ENCODE data around the gene ATP10A. TPM values are rescaled to one million over a fixed set of nuclear protein-coding genes. Genes with fewer than 3 reads are reported as not detected.

Gene ATP10A
- polyA plus RNA-seq, 1 experiment = 3.5 TPM

DNA sequence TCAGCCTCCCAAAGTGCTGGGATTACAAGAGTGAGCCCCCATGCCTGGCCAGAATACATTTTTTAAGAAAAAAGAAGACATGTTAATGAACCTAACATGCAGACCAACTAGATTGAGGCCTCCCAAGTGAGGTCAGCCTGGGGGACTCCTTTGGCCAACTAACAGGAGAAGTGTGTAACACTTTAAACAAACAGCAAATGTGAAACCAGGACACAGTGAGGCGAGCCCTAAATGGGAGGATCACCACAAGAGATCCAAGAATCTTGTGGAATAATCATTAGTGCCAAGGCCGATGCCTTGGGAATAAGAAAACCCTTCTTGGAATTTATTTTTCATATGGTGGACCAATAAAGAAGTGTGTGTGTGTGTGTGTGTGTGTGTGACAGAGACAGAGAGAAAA lies 73.9 kb downstream of the ATP10A start:
- Histone ChIP-seq H3K9me3 (ENCODE audit: control insufficient read depth, insufficient read depth, low read length) (no peaks in the 10 kb centered on the region; the same call in 1 of the 2 replicates), H3K4me3 (ENCODE audit: low read depth, low read length) (no peak overlapping the region), H3K27ac (ENCODE audit: low read depth, low read length) (no peak overlapping the region), H3K27me3 (ENCODE audit: control insufficient read depth, insufficient read depth, low read length) (no peaks in the 10 kb centered on the region)
- ChIA-PET CTCF (interaction anchor here (0.9 to 1.9 kb wide), 2 partner anchors 46 to 145 kb away, joined by 3 to 6 read pairs; no protein-coding TSS in a partner anchor), POLR2A (interaction anchor here (0.6 kb wide), 1 partner anchor 90 kb away, joined by 3 read pairs; no protein-coding TSS in a partner anchor)
- DNase-seq (ENCODE audit: low read depth, low spot score) = no peak
- TF ChIP-seq, protein P1, sequence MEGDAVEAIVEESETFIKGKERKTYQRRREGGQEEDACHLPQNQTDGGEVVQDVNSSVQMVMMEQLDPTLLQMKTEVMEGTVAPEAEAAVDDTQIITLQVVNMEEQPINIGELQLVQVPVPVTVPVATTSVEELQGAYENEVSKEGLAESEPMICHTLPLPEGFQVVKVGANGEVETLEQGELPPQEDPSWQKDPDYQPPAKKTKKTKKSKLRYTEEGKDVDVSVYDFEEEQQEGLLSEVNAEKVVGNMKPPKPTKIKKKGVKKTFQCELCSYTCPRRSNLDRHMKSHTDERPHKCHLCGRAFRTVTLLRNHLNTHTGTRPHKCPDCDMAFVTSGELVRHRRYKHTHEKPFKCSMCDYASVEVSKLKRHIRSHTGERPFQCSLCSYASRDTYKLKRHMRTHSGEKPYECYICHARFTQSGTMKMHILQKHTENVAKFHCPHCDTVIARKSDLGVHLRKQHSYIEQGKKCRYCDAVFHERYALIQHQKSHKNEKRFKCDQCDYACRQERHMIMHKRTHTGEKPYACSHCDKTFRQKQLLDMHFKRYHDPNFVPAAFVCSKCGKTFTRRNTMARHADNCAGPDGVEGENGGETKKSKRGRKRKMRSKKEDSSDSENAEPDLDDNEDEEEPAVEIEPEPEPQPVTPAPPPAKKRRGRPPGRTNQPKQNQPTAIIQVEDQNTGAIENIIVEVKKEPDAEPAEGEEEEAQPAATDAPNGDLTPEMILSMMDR (IDR thresholded peaks at IDR 0.05; ENCODE audit: low read depth, low read length) = no peak

DNA sequence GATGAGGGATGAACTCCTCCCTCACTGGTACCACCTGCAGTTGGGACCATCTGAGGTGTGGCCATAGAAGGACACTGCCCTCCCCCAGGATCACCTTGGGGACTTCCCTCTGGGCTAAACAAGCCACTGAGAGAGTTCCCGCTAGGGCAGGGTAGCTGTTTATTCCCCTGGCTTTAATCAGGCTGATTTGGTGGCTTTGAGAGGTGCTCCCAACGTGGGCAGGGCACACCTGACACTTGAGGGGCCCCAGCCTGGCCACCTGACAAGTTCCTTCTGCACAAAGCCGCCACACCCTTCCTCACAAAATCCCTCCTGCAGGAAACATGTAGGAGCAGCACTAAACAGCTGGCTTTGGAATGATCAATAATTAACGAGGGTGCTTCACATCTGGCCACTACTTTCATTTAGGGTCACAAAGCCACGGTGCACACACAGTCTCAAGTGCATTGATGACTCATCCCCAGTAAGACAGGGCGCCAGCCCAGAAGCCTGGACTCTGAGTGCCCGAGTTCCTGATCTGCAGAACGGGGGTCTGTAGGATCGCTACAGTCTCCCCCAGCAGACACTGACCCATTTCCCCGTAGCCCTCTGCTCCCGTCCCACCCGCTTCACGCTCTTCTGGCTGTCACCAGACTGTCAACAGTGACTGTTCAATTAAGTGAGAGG lies 75.1 kb downstream of the ATP10A start:
- TF ChIP-seq, protein P1 (IDR thresholded peaks at IDR 0.05; ENCODE audit: low read depth, low read length) = no peak
- no peak for DNase-seq (ENCODE audit: low read depth, low spot score)
- ChIA-PET POLR2A (no interaction called here), CTCF (no interaction called here)
- Histone ChIP-seq H3K27me3 (ENCODE audit: control insufficient read depth, insufficient read depth, low read length) (no peaks in the 10 kb centered on the region), H3K27ac (ENCODE audit: low read depth, low read length) (no peak overlapping the region), H3K4me3 (ENCODE audit: low read depth, low read length) (no peak overlapping the region), H3K9me3 (ENCODE audit: control insufficient read depth, insufficient read depth, low read length) (no peaks in the 10 kb centered on the region; the same call in 1 of the 2 replicates)

DNA sequence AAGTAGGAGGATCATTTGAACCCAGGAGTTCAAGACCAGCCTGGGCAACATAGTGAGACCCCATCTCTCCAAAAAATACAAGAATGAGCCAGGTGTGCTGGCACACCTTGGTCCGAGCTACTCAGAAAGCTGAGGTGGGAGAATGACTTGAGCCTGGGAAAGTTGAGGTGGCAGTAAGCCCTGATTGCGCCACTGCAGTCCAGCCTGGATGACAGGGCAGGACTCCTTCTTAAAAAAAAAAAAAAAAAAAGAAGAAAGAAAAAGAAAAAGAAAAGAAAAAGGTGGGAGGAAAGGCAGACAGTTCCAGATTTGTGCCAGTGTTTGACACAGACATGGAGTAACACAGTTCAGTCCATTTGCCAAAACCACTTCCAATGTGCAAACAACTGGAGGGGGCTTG lies 75.7 kb downstream of the ATP10A start:
- ChIA-PET POLR2A (no interaction called here), CTCF (interaction anchor here (0.7 to 1.0 kb wide), 2 partner anchors 16 to 145 kb away, joined by 3 read pairs; no protein-coding TSS in a partner anchor)

DNA sequence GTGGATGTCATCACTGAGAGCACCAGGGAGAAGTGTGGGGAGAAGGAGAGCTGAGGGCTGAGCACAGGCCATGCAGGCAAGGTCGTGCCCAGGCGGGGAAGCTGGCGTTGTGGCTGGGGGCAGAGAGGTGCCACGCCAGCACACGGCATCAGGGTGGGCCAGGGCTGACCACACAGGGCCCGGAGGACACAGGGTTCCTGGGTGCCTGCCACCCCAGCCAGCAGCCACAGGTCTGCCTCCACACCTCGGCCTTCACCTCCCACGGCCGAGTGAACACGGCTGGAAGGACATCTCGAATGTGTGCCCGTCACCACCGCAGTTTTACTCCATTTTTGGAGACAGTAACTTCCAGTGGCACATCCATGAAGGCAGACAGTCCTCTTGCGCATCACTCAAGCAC lies 77.1 kb downstream of the ATP10A start:
- TF ChIP-seq, protein P1 (IDR thresholded peaks at IDR 0.05; ENCODE audit: low read depth, low read length) = no peak
- no peaks in the 10 kb centered on the region; the same call in 1 of the 2 replicates for H3K9me3 ChIP-seq (ENCODE audit: control insufficient read depth, insufficient read depth, low read length)
- ChIA-PET CTCF (interaction anchor here (0.6 kb wide), 1 partner anchor 41 kb away, joined by 4 read pairs; no protein-coding TSS in a partner anchor), POLR2A (no interaction called here)
- no peak for DNase-seq (ENCODE audit: low read depth, low spot score)
- peak overlapping the region; percentile 89 for H3K27ac ChIP-seq (ENCODE audit: low read depth, low read length)
- no peak overlapping the region for H3K4me3 ChIP-seq (ENCODE audit: low read depth, low read length)
- H3K27me3 ChIP-seq (ENCODE audit: control insufficient read depth, insufficient read depth, low read length) = no peaks in the 10 kb centered on the region

More for the DNA sequence above, 75.7 kb downstream of the ATP10A start:
- Histone ChIP-seq H3K27me3 (ENCODE audit: control insufficient read depth, insufficient read depth, low read length) (no peaks in the 10 kb centered on the region), H3K4me3 (ENCODE audit: low read depth, low read length) (no peak overlapping the region), H3K27ac (ENCODE audit: low read depth, low read length) (no peak overlapping the region), H3K9me3 (ENCODE audit: control insufficient read depth, insufficient read depth, low read length) (no peaks in the 10 kb centered on the region; the same call in 1 of the 2 replicates)
- TF ChIP-seq, protein P1 (IDR thresholded peaks at IDR 0.05; ENCODE audit: low read depth, low read length) = no peak
- no peak for DNase-seq (ENCODE audit: low read depth, low spot score)

DNA sequence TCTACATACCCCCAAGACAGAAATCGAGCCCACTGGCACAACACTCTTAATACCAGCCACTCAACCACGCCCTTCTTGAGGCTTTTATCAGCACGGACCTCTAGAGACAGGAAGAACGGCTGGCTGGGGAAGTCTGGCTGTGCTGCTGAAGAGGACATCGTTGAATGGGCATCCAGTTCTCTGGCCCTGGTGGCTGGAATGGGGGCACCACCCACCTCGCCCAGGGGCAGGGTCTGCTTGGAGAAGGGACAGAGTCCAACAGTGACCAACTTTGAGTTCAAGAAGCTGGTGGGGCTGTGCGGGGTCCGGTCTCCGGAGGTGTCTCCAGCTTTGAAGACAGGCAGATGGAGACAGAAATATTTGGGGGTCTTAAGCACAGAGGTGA lies 77.5 kb downstream of the ATP10A start:
- Histone ChIP-seq H3K27ac (ENCODE audit: low read depth, low read length) (peak overlapping the region; percentile 89), H3K4me3 (ENCODE audit: low read depth, low read length) (no peak overlapping the region), H3K9me3 (ENCODE audit: control insufficient read depth, insufficient read depth, low read length) (no peaks in the 10 kb centered on the region; the same call in 1 of the 2 replicates), H3K27me3 (ENCODE audit: control insufficient read depth, insufficient read depth, low read length) (no peaks in the 10 kb centered on the region)
- no peak for DNase-seq (ENCODE audit: low read depth, low spot score)
- POLR2A ChIA-PET = no interaction called here
- TF ChIP-seq, protein P1 (IDR thresholded peaks at IDR 0.05; ENCODE audit: low read depth, low read length) = peak; percentile 21; the same call in 1 of the 2 replicates
- CTCF ChIA-PET = interaction anchor here (0.9 kb wide), 1 partner anchor 148 kb away, joined by 9 read pairs; no protein-coding TSS in a partner anchor

Data from AG04450 (cell line).